Activated T-helper 9 cell treated with anti-CD3 and anti-CD28 coated beads, Interleukin-2, amount 50 U/mL, for 16 hours (primary cell): Measurements from ENCODE around the gene GSTA4.

Source experiments
- DNase-seq: peaks from one replicate; pipeline ENCODE4 v3.0.0-alpha.2; 2020; ENCODE audit warnings: low read depth

GSTA4 gene

DNA sequence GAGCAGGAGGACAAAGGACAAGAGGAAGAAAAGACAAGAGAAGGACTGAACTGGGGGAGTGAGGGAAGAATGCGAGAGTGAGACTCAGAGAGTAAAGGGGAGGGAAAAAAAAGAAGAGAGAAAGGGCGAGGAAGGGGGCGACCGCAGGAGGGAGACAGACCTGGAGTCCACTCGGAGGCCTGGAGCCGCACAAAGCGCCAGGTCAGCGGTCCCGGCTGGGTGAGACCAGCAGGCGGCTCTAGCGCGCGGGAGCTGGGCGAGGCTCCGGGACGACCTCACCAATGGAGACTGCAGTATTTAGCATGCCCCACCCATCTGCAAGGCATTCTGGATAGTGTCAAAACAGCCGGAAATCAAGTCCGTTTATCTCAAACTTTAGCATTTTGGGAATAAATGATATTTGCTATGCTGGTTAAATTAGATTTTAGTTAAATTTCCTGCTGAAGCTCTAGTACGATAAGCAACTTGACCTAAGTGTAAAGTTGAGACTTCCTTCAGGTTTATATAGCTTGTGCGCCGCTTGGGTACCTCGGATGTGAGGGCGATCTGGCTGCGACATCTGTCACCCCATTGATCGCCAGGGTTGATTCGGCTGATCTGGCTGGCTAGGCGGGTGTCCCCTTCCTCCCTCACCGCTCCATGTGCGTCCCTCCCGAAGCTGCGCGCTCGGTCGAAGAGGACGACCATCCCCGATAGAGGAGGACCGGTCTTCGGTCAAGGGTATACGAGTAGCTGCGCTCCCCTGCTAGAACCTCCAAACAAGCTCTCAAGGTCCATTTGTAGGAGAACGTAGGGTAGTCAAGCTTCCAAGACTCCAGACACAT, at the start of gene GSTA4:
TSS of gene GSTA4 (minus strand) at position 196 of the 824 bp plus-strand sequence. CDS start 1,041 bp downstream, outside the sequence.
- DNase-seq = peak; percentile 84

GRCh38 chr6:53044572-53044971, 49.5 kb upstream of the GSTA4 start:
- DNase-seq = no peak

- no peak for DNase-seq
These were observed 49.0 kb upstream of the GSTA4 start for GRCh38 chr6:53044071-53044470.

DNA sequence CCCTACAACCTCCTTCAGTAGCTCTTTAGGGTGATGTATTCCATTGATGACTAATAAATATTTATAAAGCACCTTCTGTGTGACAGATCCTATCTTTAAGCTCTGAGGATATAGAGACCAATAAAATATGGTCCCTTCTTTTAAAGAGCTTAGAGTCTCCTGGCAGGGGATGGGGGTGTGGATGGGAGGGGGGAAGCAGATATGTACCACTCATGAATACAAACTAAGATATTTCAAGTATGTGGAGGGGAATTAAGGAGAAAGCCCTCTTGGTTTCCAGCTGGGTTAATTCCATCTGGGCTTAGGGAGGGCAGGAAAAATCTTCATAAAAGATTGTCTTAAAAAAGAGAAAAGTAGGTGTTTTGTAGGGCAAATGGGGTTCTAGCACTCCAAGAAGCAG, 48.5 kb upstream of the GSTA4 start:
- DNase-seq = no peak

DNA sequence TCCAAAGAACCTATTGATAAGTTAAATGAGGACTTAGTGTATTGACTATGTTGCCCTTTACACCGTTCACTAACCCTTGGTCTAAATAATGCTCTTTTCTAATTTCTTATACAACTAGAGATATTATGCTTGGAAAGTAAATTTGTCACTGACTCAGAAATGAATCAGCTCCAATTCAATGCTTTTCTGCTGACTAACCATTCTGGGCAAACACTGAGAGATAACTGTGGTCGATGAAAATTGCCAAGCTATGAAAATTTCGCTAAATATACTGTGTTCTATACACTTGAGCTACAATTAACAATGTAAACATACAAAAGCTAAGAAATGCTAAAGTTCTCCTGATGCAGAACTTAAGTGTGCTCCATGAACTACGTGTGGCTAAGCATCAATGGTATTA, 47.0 kb upstream of the GSTA4 start:
- DNase-seq = no peak

DNA sequence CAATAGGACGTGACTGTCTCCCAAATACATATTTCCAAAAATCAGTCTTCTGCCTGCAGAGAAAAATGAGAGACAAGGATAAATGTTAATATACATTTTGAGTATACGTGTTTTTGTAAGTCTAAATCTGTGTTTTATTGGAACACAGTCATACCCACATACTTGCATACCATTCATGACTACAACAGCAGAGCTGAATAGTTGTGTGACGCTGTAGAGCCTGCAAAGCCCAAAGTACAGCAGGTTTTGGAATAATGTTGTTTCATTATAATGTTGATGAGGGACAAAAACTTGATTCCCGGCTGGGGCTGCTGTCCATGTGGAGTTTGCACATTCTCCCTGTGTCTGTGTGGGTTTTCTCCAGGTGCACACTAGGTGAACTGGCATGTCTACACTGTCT, 46.3 kb upstream of the GSTA4 start:
- DNase-seq = no peak

DNA sequence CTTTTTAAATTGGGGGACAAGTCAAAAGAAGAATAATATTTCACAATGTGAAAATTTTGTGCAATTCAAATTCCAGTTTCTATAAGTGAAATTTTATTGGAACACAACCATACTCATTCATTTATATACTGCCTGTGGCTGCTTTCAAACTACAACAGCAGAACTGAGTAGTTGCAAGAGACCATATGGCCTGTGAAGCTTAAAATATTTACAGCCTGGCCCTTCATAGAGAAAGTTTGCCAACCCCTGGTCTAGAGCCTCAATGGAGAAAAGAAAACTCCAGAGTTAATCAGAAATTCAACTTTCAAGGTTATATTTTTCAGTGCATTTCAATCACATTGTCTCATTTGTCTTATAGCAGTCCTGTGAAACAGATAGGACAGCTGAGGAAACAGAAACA, 43.5 kb upstream of the GSTA4 start:
- no peak for DNase-seq

GRCh38 chr6:53038141-53038540, 43.1 kb upstream of the GSTA4 start:
- no peak for DNase-seq

GRCh38 chr6:53035549-53036213, 40.6 kb upstream of the GSTA4 start:
- DNase-seq = no peak

GRCh38 chr6:53033764-53034163, 38.7 kb upstream of the GSTA4 start:
- DNase-seq = no peak

DNA sequence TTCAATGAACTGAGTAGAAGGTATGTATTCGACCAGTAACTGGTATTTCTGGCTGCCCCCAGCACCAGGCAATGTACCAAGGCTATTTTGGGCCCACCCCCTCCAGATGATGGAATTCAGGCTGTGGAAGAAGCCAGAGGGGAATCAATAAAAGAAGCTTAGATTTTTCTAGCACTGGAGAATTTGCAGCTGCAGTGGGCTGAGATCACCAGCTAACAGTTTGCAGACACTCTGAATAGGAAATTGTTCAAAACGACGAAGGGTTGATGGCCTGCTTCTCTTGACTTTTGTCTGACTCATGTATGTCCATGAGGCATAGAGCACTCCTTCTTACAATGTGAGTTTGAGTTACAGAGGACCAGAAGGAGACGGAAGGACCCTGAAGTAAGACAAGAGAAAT, 37.8 kb upstream of the GSTA4 start:
- DNase-seq = no peak

- no peak for DNase-seq
These were observed 36.2 kb upstream of the GSTA4 start for GRCh38 chr6:53031281-53031680.

GRCh38 chr6:53029761-53030160, 34.7 kb upstream of the GSTA4 start:
- DNase-seq = no peak

DNA sequence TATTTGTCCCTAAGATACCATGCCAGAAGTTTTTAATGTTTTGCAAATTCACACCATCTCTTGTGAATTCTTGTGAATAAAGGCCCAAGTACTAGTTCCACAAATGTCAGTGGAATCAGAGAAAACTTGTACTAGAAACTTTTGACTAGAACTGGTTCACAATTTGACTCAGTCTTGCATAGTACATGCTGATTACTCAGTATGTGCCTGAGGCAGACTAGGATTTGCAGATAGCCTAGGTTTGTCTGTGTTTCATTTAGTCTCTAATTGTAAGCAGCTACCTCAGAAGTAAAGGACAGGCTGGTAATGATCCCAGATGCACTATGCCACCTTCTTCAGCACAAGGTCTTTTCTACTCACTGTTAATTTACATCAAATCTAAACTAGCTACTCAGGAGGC, 34.2 kb upstream of the GSTA4 start:
- no peak for DNase-seq

DNA sequence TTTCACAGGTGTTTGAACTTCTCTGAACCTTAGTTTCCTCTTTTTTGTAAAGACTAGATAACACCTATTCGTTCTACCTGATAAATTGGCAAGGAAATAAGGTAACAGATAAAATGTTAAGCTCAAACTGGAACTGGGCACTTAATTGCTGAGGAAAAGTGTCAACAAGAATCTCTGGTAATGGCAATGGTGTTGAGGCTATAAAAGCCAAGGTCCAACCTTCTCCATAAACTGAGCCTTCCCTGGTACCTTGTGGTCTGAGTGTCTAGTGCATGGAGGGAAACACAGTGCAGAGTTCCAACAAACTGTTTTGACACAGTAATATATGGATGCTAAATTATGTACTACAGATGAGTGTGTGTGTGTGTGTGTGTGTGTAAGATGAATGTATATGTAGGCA, 33.4 kb upstream of the GSTA4 start:
- DNase-seq = no peak

GRCh38 chr6:53027131-53027718, 32.1 kb upstream of the GSTA4 start:
- no peak for DNase-seq

- no peak for DNase-seq
These were observed 31.4 kb upstream of the GSTA4 start for GRCh38 chr6:53026526-53026925.

GRCh38 chr6:53023323-53023722, 28.2 kb upstream of the GSTA4 start:
- DNase-seq = no peak

GRCh38 chr6:53020005-53020744, 25.1 kb upstream of the GSTA4 start:
- DNase-seq = no peak

DNA sequence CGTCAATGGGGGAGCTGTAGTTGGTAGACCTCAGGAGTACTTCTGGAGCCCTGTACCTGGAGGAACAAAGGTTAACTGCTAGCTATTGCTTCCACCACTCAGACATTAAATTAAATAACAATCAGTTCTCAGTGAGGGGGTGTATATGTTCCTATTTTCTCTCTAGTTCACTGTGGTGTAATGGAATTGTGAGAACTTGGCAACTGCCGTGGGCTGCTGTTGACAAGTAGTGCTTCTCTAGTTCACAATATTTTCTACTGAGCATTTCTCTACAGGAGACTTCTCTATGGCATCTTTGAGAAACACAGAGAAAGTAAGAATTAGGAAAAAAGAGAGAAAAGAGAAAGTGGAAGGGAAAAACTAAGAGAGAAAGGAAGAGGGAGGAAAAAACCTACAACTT, 23.4 kb upstream of the GSTA4 start:
- no peak for DNase-seq

DNA sequence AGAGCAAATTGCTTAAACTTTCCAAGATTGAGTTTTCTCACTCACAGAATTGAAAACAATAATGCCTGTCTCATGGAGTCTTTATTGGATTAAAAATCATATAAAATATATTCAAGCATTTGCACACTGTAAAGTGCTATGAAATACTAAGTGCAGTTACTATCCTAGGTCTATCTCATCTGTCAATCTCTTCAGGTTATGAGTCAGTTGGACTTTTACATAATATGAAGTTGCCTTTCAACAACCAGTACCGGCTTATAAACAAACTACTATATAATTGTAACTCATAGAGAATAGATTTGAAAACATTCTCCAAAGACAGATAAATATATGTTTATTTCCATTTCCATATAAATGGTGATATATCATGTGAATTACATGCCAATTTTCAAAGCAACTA, 20.4 kb upstream of the GSTA4 start:
- DNase-seq = no peak

- DNase-seq = no peak
These were observed 19.7 kb upstream of the GSTA4 start for GRCh38 chr6:53014744-53015143.

- no peak for DNase-seq
These were observed 19.0 kb upstream of the GSTA4 start for GRCh38 chr6:53014063-53014462.
